GM19025 (cell line): ENCODE data around the gene SOX10.

Source experiments
- ATAC-seq: cut with Tn5 transposase; IDR thresholded peaks from one replicate; pipeline ENCODE4 v1.9.1; 2021; ENCODE audit warnings: mild to moderate bottlenecking, low read depth, moderate library complexity; ENCODE audit not compliant: unreplicated experiment

Gene SOX10

DNA sequence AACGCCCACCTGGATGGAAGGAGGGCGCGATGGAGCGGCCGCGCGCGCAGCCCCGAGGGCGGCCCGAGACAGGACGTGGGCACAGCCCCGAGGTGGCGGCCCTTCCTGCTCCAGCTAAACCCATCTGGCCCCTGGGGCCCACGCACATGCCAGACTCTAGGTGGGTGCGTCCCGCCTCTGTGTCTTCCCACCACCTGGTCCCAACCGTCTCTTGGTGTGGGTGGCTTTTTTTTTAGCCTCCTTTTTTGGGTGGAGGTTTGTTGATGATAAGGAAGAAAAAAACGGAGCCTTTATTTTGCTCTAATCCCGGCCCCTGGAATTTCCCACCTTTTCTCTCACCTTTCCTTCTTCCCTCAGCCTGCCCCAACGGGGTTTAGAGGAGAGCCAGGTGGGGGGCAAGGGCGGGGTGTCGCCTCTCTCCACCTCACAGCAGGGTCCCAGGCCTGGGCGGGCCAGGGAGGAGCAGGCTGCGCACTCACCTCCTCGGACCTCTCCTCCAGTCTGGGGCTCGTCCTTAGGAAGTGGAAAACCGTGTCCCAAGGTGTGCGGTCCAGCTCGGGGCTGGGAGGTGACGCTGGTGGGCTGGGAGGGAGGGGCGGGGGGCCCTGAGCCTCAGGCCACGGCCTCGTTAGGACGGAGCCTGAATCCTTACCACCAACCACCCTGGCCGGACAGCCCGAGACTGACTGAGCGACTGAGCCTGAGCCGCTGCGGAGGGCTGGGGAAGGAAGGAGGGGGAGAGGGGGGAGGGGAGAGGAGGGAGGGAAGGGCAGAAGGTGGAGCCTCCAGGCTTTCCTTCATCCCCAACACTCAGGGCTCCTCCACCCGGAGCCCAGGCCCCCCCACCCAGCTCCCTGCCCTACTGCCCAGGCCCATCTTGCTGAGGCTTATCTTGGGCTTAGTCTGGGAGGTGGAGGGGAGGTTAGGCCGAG lies at the start of gene SOX10:
TSS of gene SOX10 (minus strand) at position 696 of the 932 bp plus-strand sequence. CDS start 771 bp downstream, outside the sequence.
- no peak for ATAC-seq

DNA sequence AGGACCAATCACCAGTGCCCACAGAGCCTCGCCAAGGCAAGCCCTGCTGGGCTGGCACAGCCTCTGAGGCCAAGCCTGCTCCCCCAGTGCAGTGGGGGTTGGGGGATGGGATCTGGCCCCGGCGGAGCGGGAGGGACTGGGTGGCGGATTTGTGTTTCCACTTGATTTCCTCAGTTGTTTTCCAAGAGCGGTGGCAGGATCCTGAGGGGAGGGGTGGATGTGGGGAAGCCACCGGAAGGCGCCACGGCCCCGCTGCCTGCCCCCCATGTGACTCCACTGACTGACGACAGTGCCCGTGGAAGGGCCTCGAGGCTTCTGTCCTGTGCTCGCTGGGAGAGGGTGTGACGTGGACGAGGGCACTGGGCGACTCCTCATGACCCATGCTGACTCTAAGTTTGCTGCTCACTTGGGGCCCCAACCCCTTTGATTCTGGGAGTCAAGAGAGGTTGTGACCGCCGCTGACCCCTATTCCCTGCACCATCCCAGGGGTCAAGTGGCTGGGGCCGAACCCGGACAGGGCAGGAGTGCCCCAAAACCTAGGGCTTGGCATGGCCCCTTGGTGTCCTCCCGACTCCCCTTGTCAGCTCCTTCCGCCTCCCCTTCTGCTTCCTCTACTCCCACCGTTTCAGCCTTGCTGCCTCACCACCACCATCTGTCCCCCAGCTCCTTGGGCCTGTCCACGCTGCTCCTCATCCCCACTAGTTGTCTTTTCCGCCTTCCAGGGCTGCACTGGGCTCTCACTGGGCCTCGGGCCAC lies 49.3 kb upstream of the SOX10 start:
- ATAC-seq: no peak

DNA sequence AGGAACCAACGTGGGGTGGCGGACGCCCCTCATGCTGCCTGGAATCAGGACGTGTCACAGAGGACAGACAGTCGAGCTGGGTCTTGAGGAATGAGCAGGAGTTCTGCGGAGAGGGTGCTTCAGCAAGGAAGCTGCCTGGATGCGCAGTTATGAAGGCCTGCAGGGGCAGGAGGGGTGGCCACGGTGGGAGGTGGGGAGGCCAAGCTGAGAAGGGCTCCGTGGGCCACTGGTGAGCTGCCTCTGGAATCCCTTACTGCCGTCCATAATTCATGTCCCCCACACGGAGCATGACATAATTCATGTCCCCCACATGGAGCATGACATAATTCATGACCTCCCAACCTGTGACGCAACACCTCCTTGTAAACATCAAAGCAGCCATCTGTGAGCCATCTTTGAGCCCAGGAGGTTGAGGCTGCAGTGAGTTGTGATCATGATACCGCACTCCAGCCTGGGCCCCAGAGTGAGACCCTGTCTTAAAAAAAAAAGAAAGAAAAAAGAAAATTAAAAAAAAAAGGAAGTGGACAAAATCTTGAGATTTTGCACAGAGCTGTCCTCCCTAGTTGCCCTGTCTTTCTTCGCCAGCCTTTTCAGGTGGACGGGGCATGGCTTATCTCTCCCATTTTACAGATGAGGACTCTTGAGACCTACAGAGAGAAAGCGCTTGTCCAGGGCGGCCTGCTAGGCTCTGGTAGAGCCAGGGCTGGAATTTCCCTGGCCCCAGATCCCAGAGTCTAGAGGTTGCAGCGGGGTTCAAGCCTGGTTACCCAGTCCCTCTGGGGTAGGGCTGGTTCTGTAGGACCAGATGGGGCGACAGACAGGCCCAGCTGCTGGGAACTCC lies 48.5 kb upstream of the SOX10 start:
- ATAC-seq: no peak

DNA sequence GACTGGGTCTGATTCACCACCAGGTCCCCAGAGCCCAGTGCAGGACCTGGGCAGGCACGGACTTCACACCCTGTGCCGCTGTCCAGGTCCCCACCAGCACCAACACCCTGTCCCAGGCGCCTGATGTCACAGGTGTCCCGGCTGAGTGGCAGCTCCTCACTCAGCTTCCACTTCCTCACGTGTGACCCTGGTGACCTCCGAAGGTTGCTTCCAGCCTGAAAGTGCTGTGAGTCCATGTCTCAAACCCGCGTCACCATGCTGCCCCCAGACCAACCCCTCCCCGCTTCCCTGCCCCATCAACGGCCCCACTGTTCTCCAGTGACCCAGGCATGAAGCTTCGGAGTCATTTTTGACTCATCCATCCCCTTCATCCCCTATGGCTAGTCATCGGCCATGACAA lies 47.1 kb upstream of the SOX10 start:
- ATAC-seq: no peak

DNA sequence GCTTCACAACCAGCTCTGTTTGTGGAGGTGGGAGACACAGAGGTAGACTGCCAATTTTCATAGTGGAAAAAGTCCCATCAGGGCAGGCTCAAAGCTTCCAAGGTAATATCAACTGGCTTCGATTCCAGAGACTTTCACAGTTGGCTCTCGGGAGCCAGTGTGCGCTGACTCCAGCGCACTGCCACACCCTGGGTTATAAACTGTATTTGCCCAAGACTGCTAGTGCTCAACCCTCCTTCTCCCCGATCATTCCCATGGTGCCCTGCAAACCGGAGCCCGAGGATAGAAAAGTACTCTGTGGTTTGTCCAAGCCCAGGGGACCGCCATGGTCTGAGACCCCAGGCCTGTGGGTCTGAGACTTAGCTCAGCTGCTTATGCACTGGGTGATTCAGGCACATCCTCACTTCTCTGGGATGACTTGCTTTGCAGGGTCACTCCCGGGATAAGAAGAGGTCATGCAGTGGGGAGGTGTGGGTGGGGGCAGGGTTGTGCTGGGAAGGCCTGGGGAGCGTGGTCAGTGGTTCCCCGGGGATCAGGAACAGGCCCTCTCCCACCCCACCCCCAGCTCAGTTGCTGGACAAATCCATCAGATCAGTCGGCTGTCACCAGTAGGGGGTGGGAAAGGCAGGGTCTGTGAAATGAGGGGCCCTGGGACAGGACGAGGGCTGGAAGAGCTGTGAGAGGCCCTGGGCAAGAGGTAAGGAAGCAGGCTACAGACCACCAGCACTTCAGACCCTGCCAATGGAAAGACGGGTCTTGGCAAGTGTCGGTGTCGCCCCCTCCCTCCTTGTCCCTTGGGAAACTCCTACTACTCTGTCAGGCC lies 46.2 kb upstream of the SOX10 start:
- no peak for ATAC-seq

DNA sequence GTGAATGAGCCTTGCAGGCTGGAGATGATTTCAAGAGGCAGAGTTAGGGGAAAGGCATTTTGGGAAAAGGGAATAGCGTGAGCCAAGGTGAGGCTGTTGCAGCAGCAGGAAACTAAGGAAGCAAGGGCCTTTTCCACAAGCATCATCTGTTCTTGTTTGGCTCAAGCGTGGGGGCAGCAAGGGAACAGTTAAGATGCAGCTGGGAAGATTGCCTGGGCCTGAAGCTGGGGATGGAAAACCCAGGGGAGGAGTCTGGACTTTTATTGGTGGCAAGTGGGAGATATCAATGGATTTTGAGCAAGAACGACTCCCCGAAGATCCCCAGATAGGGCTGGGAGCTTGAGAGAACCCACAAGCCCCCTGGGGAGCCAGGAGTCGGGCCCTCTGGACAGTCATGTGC lies 45.5 kb upstream of the SOX10 start:
- no peak for ATAC-seq

DNA sequence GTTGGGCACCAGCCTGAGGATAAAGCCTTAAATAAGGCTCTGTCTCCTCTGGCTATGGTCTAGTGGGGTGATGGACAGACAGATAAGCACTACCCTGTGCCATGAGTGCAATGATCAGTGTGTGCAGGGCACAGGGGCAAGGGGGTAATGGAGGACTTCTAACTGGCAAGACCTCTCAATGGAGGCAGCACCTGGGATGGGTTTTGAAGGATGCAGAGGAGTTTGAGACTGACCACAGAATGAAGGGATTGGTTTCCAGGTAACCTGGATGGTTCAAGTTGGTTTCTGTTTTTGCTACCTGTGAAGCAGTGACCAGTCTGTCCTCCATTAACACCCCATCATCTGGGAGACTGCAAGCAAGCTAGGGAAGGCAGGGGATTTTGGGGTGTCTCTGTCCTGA lies 45.0 kb upstream of the SOX10 start:
- no peak for ATAC-seq

DNA sequence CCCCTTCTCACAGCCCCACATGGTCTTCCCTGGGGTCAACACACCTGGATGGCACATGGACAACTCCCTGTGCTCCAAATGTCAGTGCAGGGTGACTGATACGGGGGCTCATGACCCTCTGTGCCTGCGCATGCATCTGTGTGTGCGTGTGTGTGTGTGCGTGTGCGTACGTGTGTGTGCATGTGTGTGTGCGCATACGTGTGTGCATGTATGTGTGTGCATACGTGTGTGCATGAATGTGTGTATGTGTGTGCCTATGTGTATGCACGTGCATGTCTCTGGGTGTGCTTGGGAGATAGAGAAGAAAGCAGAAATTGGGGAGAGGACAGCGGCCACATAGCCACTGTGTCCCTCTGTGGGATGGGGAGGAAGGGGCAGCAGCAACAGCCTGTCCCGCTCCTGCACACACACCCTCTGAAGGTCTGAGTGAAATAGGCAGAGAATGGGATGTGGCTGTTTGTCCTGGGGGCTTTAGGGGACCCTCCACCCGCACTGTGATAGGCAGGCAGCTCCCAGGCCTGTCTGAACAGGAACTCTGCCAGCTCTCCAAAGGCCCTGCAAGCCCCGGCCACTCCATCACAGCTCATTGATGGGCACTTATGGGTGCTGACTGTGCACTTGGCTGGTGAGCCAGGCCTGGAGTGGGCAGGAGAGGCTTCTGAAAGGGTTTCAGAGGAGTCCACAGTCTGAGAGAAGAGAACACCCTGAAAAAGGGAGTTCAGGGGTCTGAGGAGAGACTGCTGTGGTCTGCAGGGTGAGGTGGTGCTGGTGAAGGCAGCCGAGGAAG lies 44.2 kb upstream of the SOX10 start:
- ATAC-seq: no peak

DNA sequence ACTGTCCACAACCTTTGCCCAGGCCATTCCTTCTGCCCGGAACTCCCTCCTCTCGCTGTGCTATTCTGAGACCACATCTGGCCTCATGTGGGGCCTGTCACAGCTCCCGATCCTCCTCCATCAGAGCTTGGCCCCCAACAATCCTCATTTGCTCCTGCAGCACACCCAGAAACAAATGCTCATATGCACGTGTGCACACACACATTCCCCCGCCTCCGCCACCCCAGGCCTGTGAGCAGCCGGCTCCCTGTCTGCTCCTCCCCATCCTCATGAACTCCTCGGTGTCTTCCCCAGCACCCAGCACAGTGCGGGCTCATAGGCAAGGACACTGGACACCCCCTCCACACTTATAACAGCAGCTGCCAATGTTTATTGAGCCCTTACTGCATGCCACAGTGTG lies 43.1 kb upstream of the SOX10 start:
- ATAC-seq: no peak

DNA sequence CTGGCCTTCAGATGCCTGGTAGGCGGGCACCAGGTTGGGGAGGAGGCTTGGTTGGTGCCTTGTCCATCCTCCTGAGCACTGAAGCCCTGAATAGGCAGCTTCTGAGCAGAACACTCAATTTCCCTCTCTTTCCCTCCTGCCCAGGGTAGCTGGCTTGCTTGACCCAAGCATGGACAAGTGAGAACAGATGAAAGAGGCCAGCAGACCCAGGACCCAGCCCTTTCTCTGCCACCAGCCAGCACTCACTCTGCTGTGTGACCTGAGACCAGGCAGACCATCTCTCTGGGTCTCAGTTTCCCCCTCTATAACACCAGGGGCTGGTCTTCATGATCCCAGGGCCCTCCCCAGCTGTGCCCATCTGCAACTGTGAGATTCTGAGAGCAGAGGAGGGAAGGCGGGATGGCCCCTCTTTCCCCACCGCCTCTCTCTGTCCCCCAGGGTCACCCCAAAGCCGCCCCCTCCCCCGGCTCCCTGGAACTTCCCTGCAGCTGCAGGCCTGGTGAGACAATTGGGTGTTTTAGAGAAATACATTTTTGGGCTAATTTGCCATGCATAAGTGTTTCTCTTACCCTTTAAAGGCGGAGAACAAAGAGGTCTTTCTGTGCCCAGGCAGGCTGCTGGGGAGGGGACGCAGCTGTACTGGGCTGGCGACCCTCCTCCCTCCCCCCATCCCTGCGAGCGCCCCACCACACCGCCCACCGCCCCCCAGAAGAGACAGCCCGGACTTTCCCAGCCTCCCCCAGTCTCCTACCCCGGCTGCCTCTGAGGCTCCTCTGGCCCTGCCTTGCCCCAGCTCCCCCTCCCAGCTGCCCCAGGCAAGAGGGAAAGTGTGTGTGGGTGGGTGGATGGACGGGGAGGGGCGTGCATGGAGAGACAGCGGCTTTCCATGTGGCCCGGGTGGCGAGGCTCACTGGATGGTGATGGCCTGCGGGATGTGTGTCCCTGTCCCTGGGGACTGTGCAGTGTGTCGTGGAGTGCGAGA lies 42.1 kb upstream of the SOX10 start:
- no peak for ATAC-seq

DNA sequence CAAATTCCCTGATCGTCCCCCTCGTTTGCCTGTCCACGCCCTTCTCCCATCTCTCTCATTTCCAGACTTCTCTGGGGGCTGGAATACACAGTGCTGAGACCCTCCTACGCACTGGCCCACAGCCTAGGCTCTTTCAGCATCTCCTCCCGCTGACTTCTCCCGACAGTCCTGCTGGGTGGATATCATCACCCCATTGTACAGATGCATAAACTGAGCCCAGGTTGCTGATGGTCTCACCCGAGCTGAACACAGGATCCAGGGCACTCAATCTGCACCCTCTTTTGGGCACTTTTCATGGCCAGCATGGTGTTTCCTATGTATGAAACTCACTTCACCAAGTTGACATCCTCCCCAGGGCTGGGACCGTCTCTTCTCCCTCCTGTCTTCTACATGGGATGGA lies 41.2 kb upstream of the SOX10 start:
- ATAC-seq: no peak

DNA sequence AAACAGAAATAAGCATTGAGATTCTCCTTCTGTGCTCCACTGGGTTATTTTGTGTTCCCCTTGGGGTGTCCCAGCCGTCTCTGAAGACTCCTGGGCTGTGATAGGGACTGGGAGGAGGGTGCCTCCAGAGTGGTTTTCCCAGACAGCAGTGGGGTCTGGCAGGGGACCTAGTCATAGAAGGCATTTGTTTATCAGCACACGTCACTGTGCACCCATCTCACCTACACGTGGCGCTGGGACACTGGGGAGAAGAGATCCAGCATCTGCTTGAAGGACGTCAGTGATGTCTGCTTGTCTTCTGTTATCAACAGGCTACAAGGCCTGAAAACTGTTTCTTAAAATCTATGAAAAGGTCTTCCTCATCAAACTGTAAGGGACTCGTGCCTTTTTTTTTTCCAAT lies 38.7 kb upstream of the SOX10 start:
- ATAC-seq: no peak

DNA sequence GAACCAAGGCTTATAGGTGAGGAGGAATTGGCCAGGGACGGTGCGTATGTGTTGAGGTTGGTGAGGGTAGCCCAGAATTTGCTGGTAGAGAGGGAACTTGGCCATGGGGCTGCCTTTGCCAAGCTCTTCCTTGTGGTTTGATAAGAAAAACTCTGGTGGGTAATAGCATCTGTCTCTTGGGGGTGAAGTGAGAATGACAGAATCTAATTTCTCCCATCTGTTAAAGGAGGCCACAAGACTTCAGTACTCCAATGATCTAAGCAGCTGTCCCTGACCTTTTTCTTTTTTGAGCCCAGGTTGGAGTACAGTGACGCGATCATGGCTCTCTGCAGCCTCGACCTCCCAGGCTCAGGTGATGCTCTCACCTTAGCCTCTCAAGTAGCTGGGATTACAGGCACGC lies 36.9 kb upstream of the SOX10 start:
- ATAC-seq: no peak

DNA sequence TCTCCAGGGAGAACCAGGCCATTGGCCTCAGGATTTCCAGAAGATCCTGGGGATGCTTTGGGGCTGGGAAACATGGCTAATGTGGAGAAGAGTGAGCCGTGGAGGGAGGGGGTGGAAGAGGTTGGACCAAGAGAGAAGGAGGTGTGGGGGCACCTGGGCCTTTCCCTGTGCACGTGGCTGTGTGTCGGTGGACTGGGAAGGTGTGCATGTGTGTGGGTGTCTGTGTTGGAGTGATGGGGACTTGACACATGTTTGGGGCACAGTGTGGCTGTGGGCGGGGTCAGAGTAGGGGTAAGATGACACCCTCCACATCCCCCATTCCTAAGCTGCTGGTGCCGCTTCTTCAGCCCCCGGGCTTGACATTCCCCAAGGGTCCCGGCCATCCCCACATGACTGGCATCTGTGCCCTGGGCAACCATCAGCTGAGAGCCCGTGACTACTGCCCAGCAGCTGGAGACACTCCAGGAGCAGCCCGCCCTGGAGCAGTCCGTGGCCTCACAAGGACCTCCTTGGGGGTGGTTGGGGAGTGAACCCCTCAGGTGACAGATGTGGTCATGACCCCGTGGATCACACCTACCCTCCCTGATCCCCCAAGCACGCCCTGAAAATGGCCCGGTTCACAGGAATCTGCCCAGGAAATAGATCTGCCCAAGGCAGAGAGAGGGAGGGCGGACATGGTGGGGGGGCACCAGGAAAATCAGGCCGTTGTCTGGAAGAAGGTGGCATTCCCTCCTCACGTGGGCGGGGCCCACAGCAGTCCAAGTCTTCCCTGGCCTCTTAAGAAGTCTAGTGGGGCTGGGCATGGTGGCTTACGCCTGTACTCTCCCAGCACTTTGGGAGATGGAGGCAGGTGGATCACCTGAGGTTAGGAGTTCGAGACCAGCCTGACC lies 34.8 kb upstream of the SOX10 start:
- no peak for ATAC-seq

DNA sequence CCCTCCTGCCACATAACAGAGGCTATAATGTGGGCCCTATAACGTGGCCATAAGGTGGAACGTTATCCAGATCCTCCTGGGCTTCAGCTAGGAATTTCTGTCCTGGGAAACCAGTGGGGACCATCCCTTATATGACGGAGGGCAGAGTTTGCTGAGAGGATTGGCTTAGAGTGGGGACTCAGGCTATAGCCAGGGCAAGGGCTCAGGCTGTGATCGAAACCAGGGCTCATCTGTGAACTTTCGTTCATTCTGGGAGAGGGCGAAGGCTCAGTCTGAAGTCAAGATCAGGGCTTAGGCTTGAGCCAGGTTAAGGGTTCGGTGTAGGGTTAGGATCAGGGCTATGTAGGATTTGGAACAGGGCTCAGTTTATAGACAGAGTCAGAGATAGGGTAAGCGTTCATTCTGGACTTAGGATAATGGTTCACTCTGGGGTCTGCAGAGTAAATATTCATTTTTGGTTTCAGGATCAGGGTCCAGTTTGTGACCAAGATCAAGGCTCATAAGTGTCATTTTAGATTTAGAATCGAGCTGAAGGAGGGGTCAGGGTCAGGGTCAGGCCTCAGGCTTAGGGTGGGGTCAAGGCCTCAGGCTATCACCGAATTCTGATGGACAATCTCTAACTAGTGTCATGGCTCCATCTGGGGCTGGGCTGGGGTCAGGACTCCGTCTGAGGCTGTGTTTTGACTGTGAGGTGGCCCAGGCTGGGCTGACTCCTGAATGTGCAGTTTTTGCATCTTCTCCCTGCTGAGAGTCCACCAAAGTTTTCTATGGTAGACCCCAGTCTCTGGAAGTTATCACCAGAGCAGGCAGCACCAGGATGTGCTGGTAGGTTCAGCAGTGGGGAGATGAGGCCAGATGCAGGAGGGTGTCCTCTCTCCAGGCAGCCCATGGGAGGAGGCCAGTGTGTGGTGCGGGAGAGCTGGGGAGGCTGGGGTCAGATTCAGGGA lies 33.9 kb upstream of the SOX10 start:
- no peak for ATAC-seq
